GM18517 (cell line): Measurements from ENCODE around the gene TEKT3.

ENCODE experiments used
- ATAC-seq: cut with Tn5 transposase; IDR thresholded peaks from one replicate; pipeline ENCODE4 v1.9.1; 2021; ENCODE audit warnings: mild to moderate bottlenecking, moderate library complexity; ENCODE audit not compliant: unreplicated experiment

Gene TEKT3

DNA sequence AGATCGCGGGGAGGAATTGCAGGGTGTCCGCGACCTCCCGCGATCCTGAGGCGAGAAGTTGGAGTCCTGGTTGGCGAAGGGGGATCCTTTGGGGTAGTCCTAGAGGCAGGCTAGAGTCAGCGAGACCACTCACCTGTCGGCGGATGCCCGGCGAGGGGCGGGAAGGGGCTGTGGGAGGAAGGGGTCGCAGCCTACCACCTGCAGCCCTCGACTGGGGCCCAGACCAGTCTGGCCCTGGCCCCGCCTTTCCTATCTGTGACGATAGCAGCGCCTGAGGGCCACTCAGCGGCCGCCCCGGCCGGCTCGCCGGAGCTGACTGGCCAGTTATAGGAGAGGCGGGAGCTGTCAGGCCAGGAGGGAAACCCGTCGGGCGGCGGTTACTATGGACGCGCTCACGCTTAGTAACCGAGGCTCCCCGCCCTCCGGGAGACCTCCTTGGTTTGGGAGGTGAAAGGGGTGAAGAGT, at the start of gene TEKT3:
TSS of gene TEKT3 (minus strand) at position 213 of the 465 bp plus-strand sequence. CDS start 10,012 bp downstream, outside the sequence.
- ATAC-seq: no peak

DNA sequence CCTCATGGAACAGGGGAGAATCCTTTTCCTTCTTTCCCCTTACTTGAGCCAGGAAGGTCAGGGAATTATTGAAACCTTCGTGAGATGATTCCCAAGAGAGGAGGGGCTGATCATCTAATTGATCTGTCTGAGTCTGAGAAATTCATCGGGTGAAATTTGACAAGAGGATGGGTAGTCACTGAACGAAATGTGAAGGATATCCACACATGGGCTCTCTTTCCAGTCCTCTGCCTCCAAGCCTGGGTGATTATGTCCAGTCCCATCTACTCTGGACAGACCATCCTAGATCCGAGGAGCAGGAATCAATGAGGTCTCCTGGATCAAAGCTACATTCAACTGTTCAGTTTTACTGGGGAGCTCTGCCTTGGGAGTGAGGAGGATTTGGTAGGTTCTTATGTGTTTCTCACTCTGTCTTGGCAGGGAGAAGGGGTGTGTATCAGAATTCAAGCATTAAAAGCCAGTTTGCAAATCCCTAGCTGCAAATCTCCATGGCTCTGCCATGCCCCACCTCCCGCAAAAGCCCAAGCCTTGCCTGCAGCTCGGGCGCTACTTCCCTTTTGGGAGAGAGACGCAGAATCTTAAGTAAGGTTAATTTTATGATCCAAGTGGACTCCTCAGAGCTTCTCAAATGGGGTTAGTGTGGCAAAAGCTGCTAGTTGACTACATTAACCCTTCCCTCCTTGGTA, 47.1 kb upstream of the TEKT3 start:
- ATAC-seq: no peak

DNA sequence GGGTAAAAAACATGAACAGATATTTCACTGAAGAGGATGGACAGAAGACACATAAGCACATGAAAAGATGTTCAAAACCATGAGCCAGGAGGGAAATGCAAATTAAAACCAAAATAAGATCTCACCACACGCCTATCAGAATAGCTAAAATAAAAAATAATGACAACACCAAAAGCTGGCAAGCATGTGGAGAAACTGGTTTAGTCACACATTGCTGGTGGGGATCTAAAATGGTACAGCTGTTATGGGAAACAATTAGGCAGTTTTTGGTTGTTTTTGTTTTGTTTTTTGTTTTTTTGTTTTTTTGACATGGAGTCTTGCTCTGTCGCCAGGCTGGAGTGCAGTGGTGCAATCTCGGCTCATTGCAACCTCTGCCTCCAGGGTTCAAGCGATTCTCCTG, 44.7 kb upstream of the TEKT3 start:
- ATAC-seq: no peak

DNA sequence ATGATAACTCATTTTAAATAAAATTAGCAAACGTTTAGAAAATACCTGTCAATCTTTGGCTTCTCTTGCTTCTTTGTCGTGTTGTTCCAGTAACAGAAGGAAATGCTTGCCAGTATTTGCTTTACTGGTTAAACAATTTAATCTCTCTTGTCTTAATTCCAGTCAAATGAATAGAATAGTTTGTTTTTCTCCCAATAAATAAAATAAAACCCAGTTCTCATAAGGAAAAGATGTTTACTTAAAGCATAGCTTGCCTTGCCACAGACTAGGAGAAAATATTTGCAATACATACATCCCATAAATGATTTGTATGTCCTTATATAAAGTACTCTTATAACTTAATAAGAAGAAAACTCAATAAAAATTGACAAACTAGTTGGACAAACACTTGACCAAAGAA, 43.9 kb upstream of the TEKT3 start:
- no peak for ATAC-seq

DNA sequence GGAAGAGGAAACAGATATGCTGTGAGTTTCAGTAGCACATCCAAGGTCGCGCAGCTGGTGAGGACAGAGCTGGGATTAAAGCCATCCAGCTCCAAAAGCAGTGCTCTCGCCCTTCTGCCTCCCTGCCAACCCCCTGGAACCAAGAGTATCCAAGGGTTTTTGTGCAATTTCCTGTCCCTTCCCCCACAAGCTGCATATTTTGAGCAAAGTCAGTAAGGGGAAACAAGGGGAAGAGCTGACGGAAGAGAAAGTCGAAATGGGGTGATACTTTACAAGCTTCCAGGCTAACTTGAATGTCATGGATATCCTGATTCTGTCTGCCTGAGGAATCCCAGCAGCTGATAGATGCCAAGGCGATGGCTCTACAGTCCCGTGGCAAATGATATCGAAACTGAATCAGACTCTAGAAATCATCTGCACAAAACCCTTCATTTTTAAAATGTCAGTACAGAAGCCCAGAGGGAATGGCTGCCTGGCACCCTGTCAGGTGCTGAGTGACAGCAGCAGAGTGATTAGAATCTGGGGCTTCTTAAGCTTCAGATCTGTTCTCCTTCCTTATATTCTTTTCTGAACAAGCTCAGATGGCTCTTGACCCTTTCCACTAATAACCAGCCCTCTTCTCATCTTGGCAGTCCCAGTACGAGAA, 42.9 kb upstream of the TEKT3 start:
- no peak for ATAC-seq

DNA sequence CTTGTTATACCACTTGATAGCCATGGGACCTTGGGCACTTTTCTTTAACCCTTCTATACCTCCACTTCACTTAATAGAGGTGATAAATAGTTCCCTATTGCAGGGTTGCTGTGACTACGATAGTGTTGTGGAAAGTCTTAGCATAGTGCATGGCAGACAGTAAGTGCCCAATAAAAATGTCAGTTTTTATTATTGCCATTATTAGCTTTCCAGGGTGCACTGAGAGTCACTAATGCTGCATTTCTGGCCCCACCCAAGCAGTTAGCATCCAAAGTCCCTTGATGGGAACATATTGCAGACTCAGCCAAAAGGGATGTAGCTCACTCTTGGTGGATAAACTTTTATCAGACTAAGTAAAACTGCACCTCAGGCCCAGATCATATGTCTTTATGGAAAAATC, 41.5 kb upstream of the TEKT3 start:
- ATAC-seq: no peak

DNA sequence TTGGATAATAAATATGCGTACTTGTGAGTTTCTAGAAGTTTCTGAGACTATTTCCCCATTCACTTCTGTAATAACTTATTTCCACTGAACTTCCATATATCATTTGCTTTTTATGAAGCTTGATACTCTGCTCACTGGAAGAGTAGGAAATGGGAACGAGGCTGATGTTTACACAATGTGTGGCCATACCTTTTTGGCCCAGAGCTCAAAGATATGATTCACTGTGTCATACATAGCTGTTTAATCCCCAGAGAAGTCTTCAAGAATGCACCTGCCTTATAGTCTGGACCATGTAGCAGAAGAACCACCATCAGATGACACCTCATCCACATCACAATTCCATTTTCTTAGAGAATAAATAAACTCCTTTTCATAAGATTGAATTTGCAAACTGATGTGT, 40.3 kb upstream of the TEKT3 start:
- no peak for ATAC-seq

DNA sequence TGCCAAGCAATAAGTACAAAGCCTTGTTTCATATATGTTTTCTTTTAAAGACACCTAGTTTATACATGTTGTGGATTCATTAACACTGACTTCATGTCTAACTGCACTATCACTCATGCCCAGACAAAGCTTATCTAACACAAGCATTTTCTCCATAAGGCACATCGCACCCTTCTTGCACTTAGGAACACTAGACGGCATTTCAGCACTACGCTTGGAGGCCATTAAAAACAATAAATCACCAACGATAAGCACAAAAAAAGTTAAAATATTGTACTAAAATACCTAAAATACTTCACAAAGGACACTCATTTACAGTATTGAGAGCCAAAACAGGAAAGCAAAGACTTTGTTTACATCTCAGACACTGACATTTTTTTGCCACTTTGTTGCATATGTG, 39.0 kb upstream of the TEKT3 start:
- no peak for ATAC-seq

DNA sequence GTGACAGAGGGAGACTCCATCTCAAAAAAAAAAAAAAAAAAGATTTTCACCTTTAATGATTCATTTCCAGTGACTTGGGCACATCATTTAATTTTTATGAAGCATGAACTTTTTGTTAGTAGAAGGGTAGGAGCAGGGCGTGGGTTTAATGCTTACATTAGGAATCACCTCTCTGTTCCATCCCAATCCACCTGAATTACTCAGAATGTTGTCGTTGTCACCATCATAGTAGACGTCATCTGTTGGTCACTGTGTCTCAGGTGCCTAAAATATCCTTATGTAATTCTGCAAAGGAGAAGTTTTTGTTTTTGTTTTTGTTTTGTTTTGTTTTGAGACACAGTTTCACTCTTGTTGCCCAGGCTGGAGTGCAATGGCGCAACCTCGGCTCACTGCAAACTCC, 38.3 kb upstream of the TEKT3 start:
- ATAC-seq: no peak

DNA sequence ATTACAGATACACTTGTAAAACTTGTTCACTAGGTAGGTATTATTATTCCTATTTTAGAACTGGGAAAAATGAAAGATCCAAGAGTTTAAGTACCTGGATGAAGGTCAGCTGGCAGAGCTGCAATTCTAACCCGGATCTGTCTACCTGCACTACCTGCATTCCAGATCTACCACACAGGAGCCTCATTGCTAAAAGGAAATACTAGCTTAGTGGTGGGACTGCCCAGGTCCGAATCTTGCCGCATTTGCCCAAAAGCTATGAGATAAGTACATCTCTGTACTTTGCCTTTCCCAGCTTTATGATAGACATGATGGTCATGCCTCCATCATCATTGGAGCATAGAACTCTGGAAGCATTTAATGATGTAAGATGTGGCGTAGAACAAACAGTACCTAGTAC, 36.8 kb upstream of the TEKT3 start:
- no peak for ATAC-seq

DNA sequence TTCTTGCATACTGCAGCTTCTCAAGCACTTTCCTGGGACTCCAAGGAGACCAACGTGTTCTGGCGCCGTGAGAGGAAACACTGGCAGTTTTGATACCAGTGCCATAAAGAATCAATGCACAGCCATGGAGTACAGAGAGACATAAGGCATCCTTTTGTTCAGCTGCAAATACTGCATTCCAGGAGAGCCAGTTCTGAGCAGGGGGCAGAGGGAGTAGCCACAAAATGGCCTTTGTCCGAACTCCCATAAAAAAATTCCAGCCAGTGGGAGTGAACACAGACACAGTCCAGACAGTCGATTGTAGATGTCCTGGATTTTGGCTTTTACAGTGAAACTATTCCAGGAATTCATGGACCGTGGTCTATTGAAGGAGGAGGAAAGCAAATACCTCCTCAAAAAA, 36.2 kb upstream of the TEKT3 start:
- ATAC-seq: no peak

DNA sequence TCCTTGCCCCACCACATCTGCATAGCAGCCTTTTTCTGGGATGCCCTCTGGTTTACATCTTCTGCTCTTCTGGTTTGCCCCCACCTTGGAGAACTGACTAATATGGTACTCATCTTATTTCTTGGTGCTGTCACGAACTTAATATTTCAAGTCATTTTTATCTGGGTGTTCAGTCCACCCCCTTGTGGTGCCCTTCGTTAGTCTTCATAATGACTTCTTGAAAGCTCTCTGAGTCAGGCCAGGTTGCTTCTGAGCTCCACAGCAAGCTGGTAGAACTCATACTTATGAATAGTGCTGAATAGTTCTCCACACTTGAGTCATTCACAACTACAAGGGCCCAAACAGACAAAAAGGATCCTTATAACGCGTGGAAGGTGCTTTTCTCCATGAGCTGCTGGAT, 35.8 kb upstream of the TEKT3 start:
- no peak for ATAC-seq

DNA sequence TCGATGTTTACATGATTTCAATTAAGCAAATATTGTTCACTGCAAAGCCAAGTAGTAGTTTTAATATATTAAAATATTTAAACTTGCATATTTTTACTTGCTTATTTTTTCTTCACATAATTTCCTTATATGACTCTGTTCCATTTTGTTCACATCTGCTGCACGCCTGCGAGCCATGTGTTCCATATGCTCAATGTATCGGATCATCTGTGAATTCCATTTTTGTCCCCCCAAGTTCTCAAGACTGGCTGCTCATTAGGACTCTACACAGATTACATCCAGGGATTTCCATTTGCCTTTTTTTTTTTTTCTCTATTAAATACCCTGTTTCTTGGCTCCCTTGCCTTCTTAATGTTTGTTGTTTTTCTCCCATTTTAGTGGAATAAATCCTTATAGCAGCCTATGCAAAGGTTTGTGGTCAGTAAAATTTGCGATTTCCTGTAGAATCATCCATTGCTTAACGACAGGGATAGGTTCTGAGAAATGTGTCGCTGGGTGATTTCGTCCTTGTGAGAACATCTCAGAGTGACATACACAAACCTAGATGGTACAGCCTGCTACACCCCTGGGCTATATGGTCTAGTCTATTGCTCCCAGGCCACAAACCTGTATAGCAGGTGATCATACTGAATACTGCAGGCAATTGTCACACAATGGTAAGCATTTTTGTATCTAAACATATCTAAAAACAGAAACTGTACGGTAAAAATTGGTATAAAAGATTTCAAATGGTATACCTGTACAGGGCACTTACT, 30.2 kb upstream of the TEKT3 start:
- no peak for ATAC-seq

DNA sequence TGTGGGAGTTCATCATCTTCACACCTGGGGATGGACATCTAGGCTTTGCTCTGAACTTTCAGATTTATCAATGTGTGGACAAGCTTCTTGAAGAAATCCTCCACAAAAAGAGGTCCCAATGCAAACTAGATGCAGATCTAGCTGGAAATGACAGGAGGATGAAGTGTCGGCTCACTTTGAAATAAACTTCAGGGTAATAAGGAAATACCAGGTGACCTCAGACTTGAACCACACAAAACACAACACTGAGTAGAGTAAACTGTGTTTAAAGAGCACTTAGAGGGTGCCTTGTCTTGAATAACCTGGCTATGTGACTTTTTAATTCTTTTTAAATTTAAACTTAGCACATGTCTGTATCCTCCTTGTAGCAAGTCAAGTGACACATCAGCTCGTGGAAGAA, 27.2 kb upstream of the TEKT3 start:
- no peak for ATAC-seq

DNA sequence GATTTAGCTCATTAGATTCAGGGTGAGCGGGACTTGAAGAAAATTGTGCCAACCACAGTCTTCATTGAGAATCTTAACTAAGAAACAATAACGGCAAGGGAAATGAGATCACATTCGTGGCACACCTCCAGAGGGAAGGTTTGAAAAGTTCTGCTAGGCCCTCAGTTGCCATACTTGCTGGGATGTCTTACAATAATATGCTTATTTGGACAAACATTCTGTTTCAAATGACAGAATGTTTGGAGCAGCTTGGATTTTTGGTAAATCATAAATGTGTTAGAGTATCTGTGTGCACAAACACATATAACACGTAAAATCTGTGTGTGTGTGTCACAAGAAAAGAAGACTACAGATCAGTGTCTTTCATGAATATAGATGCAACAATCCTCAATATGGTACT, 24.6 kb upstream of the TEKT3 start:
- ATAC-seq: no peak

DNA sequence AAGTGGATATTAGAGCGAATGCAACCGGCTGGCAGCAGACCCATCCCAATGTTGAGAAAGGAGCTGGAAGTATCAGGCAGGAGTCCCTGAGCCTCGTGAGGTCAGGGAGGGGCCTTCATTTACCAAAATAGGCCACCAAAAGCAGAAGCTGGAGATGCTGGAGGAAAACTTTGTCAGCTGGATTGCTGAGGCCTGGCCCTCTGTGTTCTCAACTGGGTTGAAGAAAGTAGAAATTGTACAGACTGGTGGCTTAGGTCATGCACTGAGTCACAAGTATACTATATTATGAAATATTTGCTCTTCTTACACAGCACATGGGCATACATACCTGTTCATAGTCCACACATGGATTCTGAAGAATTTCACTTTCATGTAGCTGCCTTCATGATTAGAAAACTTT, 23.2 kb upstream of the TEKT3 start:
- no peak for ATAC-seq

DNA sequence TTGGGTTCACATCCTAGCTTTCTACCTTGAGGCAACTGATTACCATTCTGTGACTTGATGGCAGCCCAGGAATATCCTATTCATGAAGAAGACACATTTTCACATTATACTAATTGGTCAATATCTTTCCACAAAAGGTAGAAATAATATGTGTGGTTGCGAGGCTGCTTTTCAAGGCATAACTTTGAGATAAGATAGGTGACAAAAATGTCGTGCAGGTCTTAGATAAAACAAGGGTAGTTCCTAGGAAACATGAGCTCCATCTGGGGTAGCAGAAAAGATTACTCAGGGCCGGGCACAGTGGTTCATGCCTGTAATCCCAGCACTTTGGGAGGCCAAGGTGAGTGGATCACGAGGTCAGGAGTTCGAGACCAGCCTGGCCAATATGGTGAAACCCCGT, 22.3 kb upstream of the TEKT3 start:
- no peak for ATAC-seq

DNA sequence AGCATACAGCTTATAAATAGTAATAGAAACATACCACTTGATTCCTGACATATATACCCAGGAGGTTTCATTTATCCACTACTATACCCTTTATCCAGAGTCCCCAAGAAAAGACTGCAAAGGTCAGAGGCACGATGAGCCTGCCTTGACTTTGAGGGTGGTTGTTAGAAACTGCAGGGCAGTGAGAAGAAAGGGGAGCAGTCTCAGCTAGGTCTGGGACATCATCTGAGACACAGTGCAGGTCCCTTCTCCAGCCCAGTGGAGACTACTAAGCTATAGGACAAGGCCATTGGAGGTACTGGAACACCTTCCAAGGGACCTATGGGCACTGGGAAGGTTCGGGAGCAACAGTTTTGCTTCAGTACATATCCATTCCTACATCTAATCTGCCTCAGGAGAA, 20.2 kb upstream of the TEKT3 start:
- no peak for ATAC-seq

DNA sequence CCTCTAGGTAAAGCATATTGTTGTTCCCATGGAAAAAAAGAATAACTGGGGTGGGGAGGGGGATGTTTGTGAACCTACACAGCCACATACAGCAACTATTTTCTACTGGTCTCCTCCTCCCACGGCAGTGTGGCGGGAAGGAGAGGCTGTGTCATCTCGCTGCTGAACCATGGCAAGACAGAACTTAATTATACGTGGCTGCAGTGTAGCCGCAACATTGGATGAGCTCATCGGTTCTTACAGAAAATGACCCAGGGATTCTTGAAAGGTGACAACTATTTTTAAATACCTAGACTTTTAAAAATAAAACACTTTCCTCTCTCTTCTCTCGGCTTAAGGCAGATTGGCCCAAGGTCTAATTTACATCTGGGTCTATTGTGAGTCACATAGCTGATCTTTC, 19.8 kb upstream of the TEKT3 start:
- no peak for ATAC-seq

DNA sequence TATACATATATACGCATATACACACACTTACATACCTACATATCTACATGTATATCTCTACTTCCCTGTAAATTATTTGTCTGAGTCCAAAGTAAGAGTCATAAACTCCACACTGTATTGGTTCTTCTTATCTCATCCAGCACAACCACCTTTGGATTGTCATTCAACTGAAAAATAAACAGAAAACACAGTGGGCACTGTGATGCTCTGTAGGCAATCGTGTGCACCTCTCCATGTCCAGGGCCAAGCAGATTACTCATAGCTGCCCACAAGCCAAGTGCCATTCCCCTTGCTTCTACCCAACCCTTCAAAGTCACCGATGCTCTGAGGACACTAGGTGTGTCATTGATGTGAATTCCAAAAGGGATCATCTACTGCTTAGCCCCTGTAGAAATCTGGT, 12.9 kb upstream of the TEKT3 start:
- no peak for ATAC-seq

DNA sequence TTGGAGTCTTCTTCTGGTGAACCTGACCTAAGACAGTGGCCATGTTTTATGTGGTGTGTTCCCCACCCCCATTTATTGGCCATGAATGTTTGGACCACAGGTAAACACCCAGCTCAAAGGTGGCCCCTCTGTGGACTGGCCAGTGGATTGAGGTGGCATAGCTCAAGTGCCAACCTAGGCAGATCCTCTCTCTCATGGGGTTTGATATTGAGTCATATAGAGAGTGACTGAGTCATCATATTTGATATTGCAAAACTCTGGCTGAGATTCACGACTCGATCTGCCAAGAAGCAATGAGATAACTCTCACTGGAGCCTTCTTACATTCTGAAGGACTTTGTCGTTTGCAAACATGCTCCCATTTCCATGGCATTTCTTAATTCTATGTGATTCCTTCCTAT, 10.5 kb upstream of the TEKT3 start:
- ATAC-seq: no peak

DNA sequence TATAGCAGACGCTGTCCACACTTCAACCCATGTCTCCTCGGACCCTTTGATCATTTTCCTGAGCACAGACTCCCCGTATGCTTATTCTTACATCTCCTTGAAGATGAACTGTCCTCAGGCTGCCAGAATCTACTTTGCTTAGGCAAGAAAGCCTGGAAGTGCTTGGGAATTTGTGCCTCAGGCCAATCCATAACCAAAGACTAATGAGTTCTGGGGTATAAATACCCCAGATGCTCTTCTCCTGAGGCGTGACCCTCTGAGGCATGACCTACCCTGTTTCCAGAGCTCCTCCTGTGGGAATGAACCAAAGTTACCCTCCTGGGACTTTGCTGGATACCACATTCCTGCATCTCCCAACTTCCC, 10.1 kb upstream of the TEKT3 start:
- no peak for ATAC-seq
